ENCODE data around the gene MYL7.

Gene MYL7

GRCh38 chr7:44163591-44163990, 22.5 kb upstream of the MYL7 start:
- peak; percentile 7 for DNase-seq (ENCODE audit: low spot score)
- Histone ChIP-seq H3K4me3 (no peak overlapping the region), H3K27ac (no peak overlapping the region)
- TF ChIP-seq, protein P1, sequence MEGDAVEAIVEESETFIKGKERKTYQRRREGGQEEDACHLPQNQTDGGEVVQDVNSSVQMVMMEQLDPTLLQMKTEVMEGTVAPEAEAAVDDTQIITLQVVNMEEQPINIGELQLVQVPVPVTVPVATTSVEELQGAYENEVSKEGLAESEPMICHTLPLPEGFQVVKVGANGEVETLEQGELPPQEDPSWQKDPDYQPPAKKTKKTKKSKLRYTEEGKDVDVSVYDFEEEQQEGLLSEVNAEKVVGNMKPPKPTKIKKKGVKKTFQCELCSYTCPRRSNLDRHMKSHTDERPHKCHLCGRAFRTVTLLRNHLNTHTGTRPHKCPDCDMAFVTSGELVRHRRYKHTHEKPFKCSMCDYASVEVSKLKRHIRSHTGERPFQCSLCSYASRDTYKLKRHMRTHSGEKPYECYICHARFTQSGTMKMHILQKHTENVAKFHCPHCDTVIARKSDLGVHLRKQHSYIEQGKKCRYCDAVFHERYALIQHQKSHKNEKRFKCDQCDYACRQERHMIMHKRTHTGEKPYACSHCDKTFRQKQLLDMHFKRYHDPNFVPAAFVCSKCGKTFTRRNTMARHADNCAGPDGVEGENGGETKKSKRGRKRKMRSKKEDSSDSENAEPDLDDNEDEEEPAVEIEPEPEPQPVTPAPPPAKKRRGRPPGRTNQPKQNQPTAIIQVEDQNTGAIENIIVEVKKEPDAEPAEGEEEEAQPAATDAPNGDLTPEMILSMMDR (IDR thresholded peaks at IDR 0.05), result no peak

GRCh38 chr7:44162785-44163395, 21.8 kb upstream of the MYL7 start:
- TF ChIP-seq, protein P1 (IDR thresholded peaks at IDR 0.05), result no peak
- no peak for DNase-seq (ENCODE audit: low spot score)
- no peak overlapping the region for H3K27ac ChIP-seq
- H3K4me3 ChIP-seq, result no peak overlapping the region

DNA sequence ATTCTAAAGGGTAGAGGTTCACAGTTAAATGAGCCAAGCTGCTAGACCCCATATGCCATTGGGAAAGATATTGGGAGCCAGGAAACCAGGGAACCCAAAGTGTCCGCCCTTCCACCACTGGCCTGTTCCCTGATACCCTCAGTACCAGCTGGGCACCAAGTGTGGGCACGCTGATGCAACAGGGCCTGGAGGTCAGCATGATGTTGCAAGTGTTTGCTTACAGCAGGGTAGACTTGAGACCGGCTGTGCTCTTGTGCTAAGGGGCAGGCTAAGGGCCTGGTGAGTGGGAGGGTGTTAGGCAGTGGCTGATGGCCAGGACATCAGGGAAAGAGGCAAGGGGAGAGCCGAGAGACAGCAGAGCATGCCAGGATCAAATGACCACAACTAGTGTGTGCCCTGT, 21.0 kb upstream of the MYL7 start:
- peak; percentile 56 for DNase-seq (ENCODE audit: low spot score)

DNA sequence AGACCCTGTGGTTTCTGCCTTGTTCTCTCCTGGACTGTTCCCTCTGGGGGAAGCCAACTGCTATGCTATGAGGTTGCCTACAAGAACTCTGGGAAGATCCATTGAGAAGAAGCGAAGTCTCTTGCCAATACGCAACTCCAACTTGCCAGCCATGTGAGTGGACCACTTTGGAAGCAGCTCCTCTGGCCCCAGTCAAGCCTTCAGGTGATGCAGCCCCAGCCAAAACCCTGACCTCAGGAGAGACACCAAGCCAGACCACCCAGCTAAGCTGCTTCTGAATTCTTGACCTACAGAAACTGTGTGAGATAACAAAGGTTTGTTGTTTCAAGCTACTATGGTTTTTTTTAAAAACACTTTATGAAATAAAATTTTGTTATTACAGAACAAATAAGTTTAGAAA, 20.2 kb upstream of the MYL7 start:
- Histone ChIP-seq H3K27ac (no peak overlapping the region), H3K4me3 (no peak overlapping the region)
- TF ChIP-seq, protein P1 (IDR thresholded peaks at IDR 0.05), result no peak
- DNase-seq (ENCODE audit: low spot score), result peak; percentile 50

More for the DNA sequence above, 21.0 kb upstream of the MYL7 start:
- Histone ChIP-seq H3K4me3 (no peak overlapping the region), H3K27ac (no peak overlapping the region)
- TF ChIP-seq, protein P1 (IDR thresholded peaks at IDR 0.05), result no peak

DNA sequence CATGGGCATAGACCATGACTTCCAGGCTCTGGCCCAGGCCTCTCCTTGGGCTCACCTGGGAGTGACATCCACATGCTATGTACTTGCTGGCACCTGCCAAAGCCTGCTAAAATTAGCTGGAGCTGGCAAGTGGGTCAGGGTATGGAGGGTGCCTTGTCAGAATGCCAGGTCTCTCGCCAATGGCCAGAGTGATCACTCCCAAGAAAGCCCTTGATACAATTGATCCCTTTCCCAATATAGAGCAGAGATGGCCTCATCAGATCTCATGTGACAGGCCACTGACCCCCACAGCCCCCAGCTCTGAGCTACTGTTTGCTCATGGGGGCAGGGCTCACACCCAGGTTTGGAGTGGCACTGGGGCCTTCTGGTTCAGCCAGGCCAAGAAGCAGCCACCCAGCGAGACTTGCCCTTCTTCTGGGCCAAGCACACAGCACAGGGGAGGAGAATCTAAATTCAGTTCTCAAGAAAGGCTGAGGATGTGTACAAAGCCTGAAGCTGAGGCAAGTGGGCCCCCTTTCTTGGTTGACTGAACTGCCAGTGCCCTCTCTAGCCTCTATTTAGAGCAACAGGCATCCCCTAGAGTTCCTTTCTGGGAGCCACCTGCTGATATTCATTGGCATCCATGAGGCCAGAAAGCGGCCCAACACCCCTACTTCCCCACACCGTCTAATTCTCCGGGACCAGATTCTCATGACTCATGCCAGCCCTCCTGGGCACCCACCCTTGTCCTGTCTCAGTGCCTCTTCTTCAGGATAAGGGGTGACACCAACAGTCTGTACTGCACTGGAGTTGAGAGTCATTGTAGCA, 18.9 kb upstream of the MYL7 start:
- H3K4me3 ChIP-seq, result no peak overlapping the region
- TF ChIP-seq, protein P1 (IDR thresholded peaks at IDR 0.05), result no peak
- H3K27ac ChIP-seq, result no peak overlapping the region

DNA sequence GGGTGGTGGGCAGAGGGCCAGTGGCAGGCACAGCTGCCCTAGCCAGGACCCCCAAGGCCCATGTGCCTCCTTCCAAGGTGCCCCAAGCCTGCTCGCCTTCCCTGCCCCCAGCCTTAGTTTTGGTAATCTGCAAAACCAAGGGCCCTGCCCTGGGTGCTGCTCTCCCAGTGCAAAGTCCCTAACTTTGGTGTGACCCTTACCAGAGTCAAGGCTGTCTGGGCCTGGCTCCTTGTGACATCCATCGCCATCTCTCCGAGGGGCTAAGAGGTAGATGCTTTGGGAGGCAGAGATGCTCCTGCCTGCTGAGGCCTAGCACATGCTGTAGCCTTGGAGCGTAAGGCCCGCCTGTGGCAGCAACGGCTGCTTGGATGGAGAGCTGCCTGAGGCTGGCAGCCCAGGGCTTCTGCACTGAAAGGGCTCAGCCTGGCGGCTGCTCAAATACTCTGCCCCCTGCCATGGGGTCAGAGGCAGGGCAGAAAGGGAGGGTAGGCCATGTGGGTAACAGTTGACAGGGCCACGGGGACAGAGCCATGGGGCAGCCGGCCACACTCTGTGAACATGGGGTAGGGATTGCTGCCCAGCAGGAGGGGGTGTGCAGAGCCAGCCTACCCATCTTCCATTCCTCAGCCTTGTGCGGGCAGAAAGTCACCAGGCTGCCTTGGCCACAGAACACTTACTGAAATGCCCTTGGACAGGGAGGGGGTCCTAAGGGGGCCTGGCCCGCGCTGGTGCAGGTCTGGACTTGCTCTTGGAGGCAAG, 17.9 kb upstream of the MYL7 start:
- Histone ChIP-seq H3K27ac (no peak overlapping the region), H3K4me3 (no peak overlapping the region)
- peak; percentile 69 for DNase-seq (ENCODE audit: low spot score)
- TF ChIP-seq, protein P1 (IDR thresholded peaks at IDR 0.05), result no peak

More for the DNA sequence above, 18.9 kb upstream of the MYL7 start:
- DNase-seq (ENCODE audit: low spot score), result peak; percentile 36
